ENCODE data around the gene HOXA7. TPM values are rescaled to one million over a fixed set of nuclear protein-coding genes. Genes with fewer than 3 reads are reported as not detected.
A peak's percentile ranks its signal among the peaks of the same experiment; 100 is the strongest.

Gene HOXA7
- total RNA-seq, 2 donors from 2014 or later = not detected

DNA sequence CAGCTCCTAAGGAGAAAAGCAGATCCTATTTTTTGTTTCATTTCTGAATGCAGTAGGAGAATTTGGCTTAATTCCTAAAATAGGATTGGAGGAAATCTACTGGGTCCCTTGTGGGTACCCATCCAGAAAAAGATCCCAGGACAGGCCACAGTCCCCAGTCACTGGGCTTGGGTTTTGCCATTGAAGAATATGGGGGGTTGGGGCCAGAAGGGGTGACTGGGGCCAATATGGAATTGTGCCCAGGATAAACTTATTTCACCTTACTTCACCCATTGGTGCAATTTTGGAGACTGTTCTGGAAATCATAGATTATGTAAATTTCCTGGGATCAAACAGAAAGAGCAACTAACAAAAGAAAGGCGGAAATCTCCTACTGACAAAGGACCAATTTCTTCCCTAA, 18.0 kb downstream of the HOXA7 start:
- Mint-ChIP-seq H3K4me1 (ENCODE audit: low read depth) (peaks cover 30% of the 10 kb centered on the region), H3K4me3 (no peak overlapping the region), H3K27me3 (ENCODE audit: low read depth) (peaks cover 42% of the 10 kb centered on the region), H3K27ac (no peak overlapping the region), H3K36me3 (ENCODE audit: insufficient read depth in 2 of 2) (peaks cover 0 to 2% of the 10 kb centered on the region in 2 donors), H3K9me3 (no peaks in the 10 kb centered on the region)
- ATAC-seq (replicated peaks in 1 of 2) (no peak), DNase-seq (no peak)

GRCh38 chr7:27137640-27138315, 18.7 kb downstream of the HOXA7 start:
- Mint-ChIP-seq H3K4me1 (ENCODE audit: low read depth) (peaks cover 35% of the 10 kb centered on the region), H3K4me3 (no peak overlapping the region), H3K9me3 (no peaks in the 10 kb centered on the region), H3K36me3 (ENCODE audit: insufficient read depth in 2 of 2) (peaks cover 0 to 2% of the 10 kb centered on the region in 2 donors), H3K27me3 (ENCODE audit: low read depth) (peaks cover 47% of the 10 kb centered on the region), H3K27ac (no peak overlapping the region)
- no peak for DNase-seq
- ATAC-seq (replicated peaks in 1 of 2) = no peak

DNA sequence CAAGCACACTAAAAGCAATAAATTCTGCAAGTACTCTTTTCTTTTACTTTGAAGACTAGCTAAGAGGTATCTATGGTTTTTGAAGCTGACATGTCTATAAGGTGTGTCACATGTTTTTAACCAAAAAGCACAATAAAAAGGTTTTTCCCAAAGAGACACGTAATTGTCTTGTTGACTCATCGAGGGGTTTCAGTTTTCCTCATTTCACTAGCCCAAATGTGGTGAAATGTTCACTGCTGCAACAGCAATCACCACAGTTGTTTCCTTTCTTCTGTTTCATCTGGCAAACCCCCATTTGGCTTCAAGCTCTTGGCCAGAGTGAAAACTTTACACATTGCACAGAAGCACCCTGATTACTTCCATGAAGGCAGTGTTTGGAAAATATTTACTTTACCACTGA, 22.1 kb downstream of the HOXA7 start:
- H3K9me3 Mint-ChIP-seq = no peaks in the 10 kb centered on the region
- peaks cover 43% of the 10 kb centered on the region for H3K27me3 Mint-ChIP-seq (ENCODE audit: low read depth)
- peak overlapping the region; percentile 52 to 59 for H3K4me3 Mint-ChIP-seq
- peaks cover 48% of the 10 kb centered on the region for H3K4me1 Mint-ChIP-seq (ENCODE audit: low read depth)
- H3K27ac Mint-ChIP-seq = peak overlapping the region; percentile 84
- H3K36me3 Mint-ChIP-seq (ENCODE audit: insufficient read depth in 2 of 2) = peaks cover 0 to 3% of the 10 kb centered on the region in 2 donors
- DNase-seq (peak; percentile 55 to 59), ATAC-seq (replicated peaks in 1 of 2) (peak; percentile 73 to 87)

- no peak overlapping the region for H3K27ac Mint-ChIP-seq
- H3K36me3 Mint-ChIP-seq (ENCODE audit: insufficient read depth in 2 of 2) = peaks cover 0 to 3% of the 10 kb centered on the region in 2 donors
- ATAC-seq (replicated peaks in 1 of 2) (peak in 1 of 2 donors; percentile 3), DNase-seq (no peak)
- H3K4me3 Mint-ChIP-seq = peak overlapping the region; percentile 52 to 59
- no peaks in the 10 kb centered on the region for H3K9me3 Mint-ChIP-seq
- H3K27me3 Mint-ChIP-seq (ENCODE audit: low read depth) = peaks cover 51% of the 10 kb centered on the region
- peaks cover 48% of the 10 kb centered on the region for H3K4me1 Mint-ChIP-seq (ENCODE audit: low read depth)
Measured at GRCh38 chr7:27133409-27134231, 22.9 kb downstream of the HOXA7 start.

DNA sequence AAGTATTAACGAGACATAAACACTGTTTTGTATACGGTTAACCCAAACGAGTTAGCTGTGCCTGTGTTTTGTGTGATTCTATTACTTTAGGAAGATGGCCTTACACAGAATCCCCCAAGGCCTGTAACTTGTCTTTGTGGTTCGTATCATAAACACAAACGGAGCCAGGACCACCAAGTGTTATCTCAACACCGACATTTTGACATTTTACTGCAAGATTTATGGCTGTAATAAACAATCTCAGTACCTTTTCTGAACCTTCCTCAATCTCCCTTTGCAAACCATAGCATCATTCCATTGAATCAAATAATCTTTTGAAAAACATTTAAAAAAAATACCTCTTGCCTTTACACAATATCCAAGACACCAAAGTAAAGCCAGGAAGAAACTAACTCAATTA, 23.5 kb downstream of the HOXA7 start:
- Mint-ChIP-seq H3K27ac (no peak overlapping the region), H3K27me3 (ENCODE audit: low read depth) (peaks cover 53% of the 10 kb centered on the region), H3K4me3 (no peak overlapping the region)

GRCh38 chr7:27132214-27132613, 24.3 kb downstream of the HOXA7 start:
- Mint-ChIP-seq H3K27ac (no peak overlapping the region), H3K36me3 (ENCODE audit: insufficient read depth in 2 of 2) (peaks cover 0 to 3% of the 10 kb centered on the region in 2 donors), H3K4me3 (peak overlapping the region in 1 of 2 donors; percentile 32), H3K9me3 (no peaks in the 10 kb centered on the region), H3K4me1 (ENCODE audit: low read depth) (peaks cover 48% of the 10 kb centered on the region), H3K27me3 (ENCODE audit: low read depth) (peaks cover 53% of the 10 kb centered on the region)
- DNase-seq (no peak), ATAC-seq (replicated peaks in 1 of 2) (no peak)

More for the DNA sequence above, 23.5 kb downstream of the HOXA7 start:
- ATAC-seq (replicated peaks in 1 of 2) (no peak), DNase-seq (no peak)
- Mint-ChIP-seq H3K9me3 (no peaks in the 10 kb centered on the region), H3K36me3 (ENCODE audit: insufficient read depth in 2 of 2) (peaks cover 0 to 3% of the 10 kb centered on the region in 2 donors), H3K4me1 (ENCODE audit: low read depth) (peaks cover 48% of the 10 kb centered on the region)

DNA sequence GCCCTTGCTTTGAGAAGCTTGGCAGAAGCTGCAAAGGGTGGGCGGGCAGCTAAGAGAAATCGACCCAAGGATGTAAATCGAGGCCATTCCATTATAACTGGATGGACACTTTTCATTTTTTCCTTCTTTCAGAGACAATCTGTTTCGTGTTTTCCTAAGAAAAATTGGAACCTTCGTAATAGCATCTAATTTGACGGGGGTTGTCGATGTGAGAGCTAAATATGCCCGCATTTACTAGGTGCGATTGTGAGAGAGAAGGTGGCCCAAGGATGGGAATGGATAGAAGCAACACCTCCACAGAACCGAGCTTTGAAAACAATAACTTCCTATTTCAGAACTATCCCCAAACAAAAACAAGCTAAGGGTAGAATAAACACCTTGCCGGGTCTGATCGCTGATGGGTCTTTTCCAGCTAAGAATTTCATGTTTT, 25.1 kb downstream of the HOXA7 start:
- no peak for DNase-seq
- Mint-ChIP-seq H3K4me3 (peak overlapping the region; percentile 40 to 77), H3K4me1 (ENCODE audit: low read depth) (peaks cover 47% of the 10 kb centered on the region), H3K9me3 (no peaks in the 10 kb centered on the region), H3K36me3 (ENCODE audit: insufficient read depth in 2 of 2) (peaks cover 0 to 3% of the 10 kb centered on the region in 2 donors), H3K27ac (no peak overlapping the region), H3K27me3 (ENCODE audit: low read depth) (peaks cover 55% of the 10 kb centered on the region)
- no peak for ATAC-seq (replicated peaks in 1 of 2)

GRCh38 chr7:27130540-27131389, 25.7 kb downstream of the HOXA7 start, which contains the start of gene HOXA4:
TSS of gene HOXA4 (minus strand) at chr7:27130757. CDS start at chr7:27130733, 24 bp downstream.
- H3K4me1 Mint-ChIP-seq (ENCODE audit: low read depth) = peaks cover 41% of the 10 kb centered on the region
- no peaks in the 10 kb centered on the region for H3K9me3 Mint-ChIP-seq
- DNase-seq (peak; percentile 71 to 90), ATAC-seq (replicated peaks in 1 of 2) (peak; percentile 67 to 85)
- peaks cover 0 to 1% of the 10 kb centered on the region in 2 donors for H3K36me3 Mint-ChIP-seq (ENCODE audit: insufficient read depth in 2 of 2)
- peak within 1 kb of the TSS; percentile 40 to 77 for H3K4me3 Mint-ChIP-seq
- H3K27ac Mint-ChIP-seq = no peak within 1 kb of the TSS
- H3K27me3 Mint-ChIP-seq (ENCODE audit: low read depth) = peaks cover 55% of the 10 kb centered on the region

GRCh38 chr7:27129729-27130539, 26.5 kb downstream of the HOXA7 start:
- peak; percentile 7 to 45 for ATAC-seq (replicated peaks in 1 of 2)
- Mint-ChIP-seq H3K27me3 (ENCODE audit: low read depth) (peaks cover 52% of the 10 kb centered on the region), H3K4me3 (peak overlapping the region in 1 of 2 donors; percentile 77), H3K27ac (no peak overlapping the region), H3K36me3 (ENCODE audit: insufficient read depth in 2 of 2) (peaks cover 0 to 1% of the 10 kb centered on the region in 2 donors), H3K9me3 (no peaks in the 10 kb centered on the region), H3K4me1 (ENCODE audit: low read depth) (peaks cover 32% of the 10 kb centered on the region)
- peak in 1 of 2 donors; percentile 30 for DNase-seq

- Mint-ChIP-seq H3K4me3 (peak overlapping the region in 1 of 2 donors; percentile 63), H3K27me3 (ENCODE audit: low read depth) (peaks cover 52% of the 10 kb centered on the region), H3K9me3 (no peaks in the 10 kb centered on the region), H3K4me1 (ENCODE audit: low read depth) (peaks cover 24% of the 10 kb centered on the region), H3K36me3 (ENCODE audit: insufficient read depth in 2 of 2) (peaks cover 0 to 1% of the 10 kb centered on the region in 2 donors), H3K27ac (no peak overlapping the region)
- DNase-seq (no peak), ATAC-seq (replicated peaks in 1 of 2) (no peak)
Measured at GRCh38 chr7:27128776-27129728, 27.4 kb downstream of the HOXA7 start.

- Mint-ChIP-seq H3K27me3 (ENCODE audit: low read depth) (peaks cover 48% of the 10 kb centered on the region), H3K36me3 (ENCODE audit: insufficient read depth in 2 of 2) (peaks cover 0 to 1% of the 10 kb centered on the region in 2 donors), H3K27ac (no peak overlapping the region), H3K4me3 (no peak overlapping the region), H3K9me3 (no peaks in the 10 kb centered on the region), H3K4me1 (ENCODE audit: low read depth) (peaks cover 13% of the 10 kb centered on the region)
- DNase-seq = no peak
- ATAC-seq (replicated peaks in 1 of 2) = no peak
Measured at GRCh38 chr7:27128034-27128433, 28.4 kb downstream of the HOXA7 start.
